Omental fat pad (tissue), 4 donors: ENCODE results near the gene ASF1A. TPM values are rescaled to one million over a fixed set of nuclear protein-coding genes. Genes with fewer than 3 reads are reported as not detected.

Source experiments
- ATAC-seq: fragments of 150-250 bp; one replicate; pipeline ENCODE4 v1.9.1; 2016; ENCODE audit warnings: mild to moderate bottlenecking, moderate library complexity; ENCODE audit not compliant: low FRiP score
- DNase-seq: peaks from one replicate; pipeline ENCODE4 v3.0.0-alpha.2; 2019; ENCODE audit warnings: low spot score
- CTCF ChIP-seq, 3 donors: fragments of 450-650 bp; IDR thresholded peaks; one replicate each; pipeline ENCODE4 v1.5.1; 2016 to 2017; ENCODE audit warnings: antibody characterized with exemption in 3 of 3, mild to moderate bottlenecking in 3 of 3, moderate library complexity in 2 of 3
- total RNA-seq, 4 donors: library from RNA; depleted of rRNA; stranded (reverse); fragments of >200 nt; gene quantifications; one replicate each; pipeline ENCODE4 v1.1.0, GENCODE V29; 2016

Gene ASF1A
- total RNA-seq, 4 donors from 2014 or later, result 4.3 to 9.3 (median 5.7) TPM

DNA sequence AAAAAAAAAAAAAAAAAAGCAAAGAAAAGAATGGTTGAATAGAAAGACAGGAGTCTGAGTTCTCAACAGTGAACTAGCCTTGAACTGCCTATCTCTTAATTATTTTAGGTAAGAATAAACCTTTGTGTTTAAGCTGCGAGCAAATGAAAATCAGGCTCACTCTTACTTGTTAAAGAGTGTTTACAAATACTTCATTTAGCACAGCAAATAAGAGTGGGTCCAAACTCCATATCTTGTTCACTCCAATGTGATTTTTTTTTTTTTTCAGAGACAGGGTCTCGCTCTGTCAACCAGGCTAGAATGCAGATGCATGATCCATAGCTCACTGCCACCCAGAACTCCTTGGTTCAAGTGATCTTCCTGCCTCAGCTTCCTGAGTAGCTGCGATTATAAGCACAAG, 29.1 kb downstream of the ASF1A start:
- no peak for TF ChIP-seq CTCF (IDR thresholded peaks at IDR 0.05)
- no peak for ATAC-seq

DNA sequence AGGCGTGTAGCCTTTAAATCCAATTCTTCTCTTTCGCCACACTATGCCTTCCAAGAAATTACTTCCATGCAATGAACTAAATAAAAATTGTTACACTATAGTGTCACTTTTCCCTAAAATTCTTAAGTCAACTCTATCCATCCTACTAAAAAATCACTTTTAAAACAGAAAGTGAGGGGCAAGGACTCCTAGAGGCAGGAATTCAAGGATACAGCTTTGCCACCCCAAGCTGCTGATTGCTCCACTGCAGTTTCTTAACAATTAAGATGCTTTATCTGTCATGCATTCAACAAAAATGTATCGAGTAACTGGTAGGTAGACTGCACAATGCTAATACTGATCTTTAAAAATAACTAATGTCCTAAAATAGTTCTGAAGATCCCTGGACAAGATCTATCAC, 36.7 kb downstream of the ASF1A start:
- TF ChIP-seq CTCF (IDR thresholded peaks at IDR 0.05), result no peak
- DNase-seq (no peak), ATAC-seq (no peak)

More for the DNA sequence above, 29.1 kb downstream of the ASF1A start:
- DNase-seq, result no peak

DNA sequence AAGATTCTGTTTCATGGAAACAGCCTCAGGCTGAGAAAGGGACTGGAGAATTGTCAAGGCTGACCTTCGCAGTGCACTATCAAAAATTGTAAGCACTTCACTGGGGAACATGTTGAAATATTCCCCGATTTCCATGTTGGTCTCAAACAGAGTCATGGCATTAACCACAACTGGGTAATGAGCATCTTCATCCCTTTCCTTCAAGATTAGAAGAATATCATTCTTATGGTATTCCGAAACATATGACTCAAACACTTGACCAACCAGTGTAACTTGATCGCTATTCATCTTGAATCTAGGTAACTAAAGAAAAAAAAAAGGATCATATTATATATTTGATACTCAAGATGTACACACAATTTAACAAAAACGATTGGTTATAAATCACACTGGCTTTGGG, 37.5 kb downstream of the ASF1A start:
- DNase-seq, result no peak
- TF ChIP-seq CTCF (IDR thresholded peaks at IDR 0.05), result no peak
- ATAC-seq, result no peak

GRCh38 chr6:118932421-118932820, 38.5 kb downstream of the ASF1A start:
- ATAC-seq, result no peak
- no peak for TF ChIP-seq CTCF (IDR thresholded peaks at IDR 0.05)
- DNase-seq, result no peak

- ATAC-seq (no peak), DNase-seq (no peak)
- no peak for TF ChIP-seq CTCF (IDR thresholded peaks at IDR 0.05)
These were observed 40.0 kb downstream of the ASF1A start for GRCh38 chr6:118933855-118934460.

DNA sequence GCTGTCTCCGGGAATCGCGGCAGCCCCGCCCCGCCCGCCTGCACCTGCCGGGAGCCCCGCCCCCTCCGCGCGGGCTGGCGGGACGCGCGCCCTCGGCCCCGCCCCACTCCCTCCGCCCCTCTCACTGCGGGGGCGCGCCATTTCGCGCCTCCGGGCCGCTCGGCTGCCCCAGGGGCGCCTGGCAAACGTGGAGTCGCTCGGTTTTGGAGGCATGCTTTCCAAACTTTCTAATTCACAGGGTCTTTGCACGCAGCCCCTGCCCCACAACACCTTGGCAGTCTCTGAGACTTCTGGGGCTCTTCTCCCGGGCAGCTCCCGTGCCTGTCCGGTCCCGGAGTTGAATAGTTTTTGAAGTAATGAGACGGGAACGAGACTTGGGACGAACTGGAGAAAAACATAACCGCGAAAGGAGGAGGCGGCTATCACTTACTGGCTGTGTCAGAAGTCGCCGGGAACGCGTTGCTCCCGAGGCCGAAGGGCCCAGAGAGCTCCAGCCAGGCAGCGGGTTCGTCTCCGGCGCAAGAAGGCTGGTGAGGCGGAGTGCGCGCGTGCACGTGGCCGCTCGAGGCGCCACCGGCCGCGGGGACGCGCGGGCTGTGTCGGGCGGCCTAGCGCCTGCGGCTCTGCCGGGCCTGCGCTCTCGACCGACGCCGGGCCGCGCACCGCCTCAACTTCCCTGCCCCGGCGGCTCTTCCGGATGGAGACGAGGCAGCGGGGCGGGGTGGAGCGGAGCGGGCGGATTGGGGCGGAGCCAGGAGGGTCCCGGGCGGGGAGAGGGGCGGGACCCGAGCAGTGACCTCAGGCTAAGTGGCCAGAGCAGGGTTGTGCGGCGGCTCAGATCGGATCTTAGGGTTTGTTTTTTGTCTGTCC, 40.7 kb downstream of the ASF1A start, which contains the start of gene MCM9:
Gene MCM9, minus strand, starts transcription at position 699 of the 870 bp plus-strand sequence. CDS start 3,436 bp downstream, outside the sequence.
- DNase-seq, result peak; percentile 62
- peak; percentile 99 for ATAC-seq

More for the DNA sequence above, 40.7 kb downstream of the ASF1A start, which contains the start of gene MCM9:
- no peak for TF ChIP-seq CTCF (IDR thresholded peaks at IDR 0.05)
